Fibroblast of peridontal ligament (primary cell): Measurements from ENCODE around the gene NT5C3A.
A peak's percentile ranks its signal among the peaks of the same experiment; 100 is the strongest.

Source experiments
- DNase-seq: peaks from one replicate; pipeline ENCODE4 v3.0.0-alpha.2; 2010; ENCODE audit errors: extremely low read depth

NT5C3A gene

GRCh38 chr7:33075818-33076518 lies 13.4 kb upstream of the NT5C3A start:
- DNase-seq, result no peak

DNA sequence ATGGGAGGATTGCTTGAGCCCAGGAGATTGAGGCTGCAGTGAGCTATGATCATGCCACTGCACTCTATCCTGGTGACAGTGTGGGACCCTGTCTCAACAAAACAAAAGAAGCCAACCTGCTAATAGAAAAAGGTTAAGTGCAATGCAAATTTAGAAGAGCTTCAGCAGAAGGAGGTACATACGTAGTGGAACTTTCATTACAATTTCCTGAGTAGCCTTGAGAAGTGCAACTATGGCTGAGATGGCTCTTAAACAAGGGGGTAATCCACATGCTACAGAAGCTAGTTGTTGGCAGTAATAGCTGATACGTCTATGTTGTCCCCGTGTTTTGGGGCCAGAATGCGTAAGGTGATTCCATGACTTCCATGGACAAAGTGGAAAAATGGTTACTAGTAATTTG lies 10.7 kb upstream of the NT5C3A start:
- no peak for DNase-seq

GRCh38 chr7:33072471-33072870 lies 9.9 kb upstream of the NT5C3A start:
- peak; percentile 51 for DNase-seq

DNA sequence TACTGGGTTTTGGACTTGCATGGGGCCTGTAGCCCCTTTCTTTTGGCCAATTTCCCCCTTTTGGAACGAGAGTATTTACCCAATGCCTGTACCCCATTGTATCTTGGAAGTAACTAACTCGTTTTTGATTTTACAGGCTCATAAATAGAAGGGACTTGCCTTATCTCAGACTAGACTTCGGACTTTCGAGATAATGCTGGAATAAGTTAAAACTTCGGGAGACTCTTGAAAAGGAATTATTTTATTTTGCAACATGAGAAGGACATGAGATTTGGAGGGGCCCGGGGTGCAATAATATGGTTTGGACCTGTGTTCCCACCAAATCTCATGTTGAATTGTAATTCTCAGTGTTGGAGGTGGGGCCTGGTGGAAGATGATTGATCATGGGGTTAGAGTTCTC lies 8.3 kb upstream of the NT5C3A start:
- no peak for DNase-seq

DNA sequence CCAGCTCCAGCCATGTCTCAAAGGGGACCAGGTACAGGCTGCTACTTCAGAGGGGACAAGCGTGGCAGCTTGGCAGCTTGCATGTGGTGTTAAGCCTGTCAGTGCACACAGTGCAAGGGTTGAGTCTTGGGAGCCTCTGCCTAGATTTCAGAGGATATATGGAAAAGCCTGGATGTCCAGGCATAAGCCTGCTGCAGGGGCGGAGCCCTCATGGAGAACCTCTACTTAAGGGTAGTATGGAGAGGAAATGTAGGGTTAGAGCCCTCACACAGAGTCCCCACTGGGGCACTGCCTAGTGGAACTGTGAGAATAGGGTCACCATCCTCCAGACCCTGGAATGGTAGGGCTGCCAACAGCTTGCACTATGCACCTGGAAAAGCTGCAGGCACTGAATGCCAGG lies 7.7 kb upstream of the NT5C3A start:
- no peak for DNase-seq

- DNase-seq, result no peak
These were observed 5.3 kb upstream of the NT5C3A start for GRCh38 chr7:33067921-33068320.

DNA sequence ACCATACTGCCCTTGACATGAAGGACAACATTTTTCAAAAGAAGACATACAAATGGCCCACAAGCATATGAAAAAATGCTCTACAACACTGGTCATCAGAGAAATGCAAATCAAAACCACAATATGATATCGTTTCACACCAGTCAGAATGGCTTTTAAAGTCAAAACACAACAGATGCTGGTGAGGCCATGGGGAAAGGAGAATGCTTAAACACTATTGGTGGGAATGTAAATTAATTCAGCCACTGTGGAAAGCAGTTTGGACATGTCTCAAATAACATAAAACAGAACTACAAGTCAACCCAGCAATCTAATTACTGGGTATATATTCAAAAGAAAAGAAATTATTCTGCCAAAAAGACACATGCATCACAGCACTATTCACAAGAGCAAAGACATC lies 4.2 kb upstream of the NT5C3A start:
- no peak for DNase-seq

DNA sequence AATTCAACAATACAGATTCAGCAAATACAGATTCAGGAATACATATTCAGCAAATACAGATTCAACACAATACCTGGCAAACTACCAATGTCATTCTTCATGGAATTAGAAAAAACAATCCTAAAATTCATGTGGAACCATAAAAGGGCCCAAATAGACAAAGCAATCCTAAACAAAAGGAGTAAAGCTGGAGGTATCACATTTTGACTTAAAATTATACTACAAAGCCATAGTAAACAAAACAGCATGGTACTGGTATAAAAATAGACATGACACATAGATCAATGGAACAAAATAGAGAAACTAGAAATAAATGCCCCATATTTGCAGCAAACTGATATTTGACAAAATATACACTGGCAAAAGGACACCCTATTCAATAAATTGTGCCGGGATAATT lies 3.4 kb upstream of the NT5C3A start:
- DNase-seq, result no peak

DNA sequence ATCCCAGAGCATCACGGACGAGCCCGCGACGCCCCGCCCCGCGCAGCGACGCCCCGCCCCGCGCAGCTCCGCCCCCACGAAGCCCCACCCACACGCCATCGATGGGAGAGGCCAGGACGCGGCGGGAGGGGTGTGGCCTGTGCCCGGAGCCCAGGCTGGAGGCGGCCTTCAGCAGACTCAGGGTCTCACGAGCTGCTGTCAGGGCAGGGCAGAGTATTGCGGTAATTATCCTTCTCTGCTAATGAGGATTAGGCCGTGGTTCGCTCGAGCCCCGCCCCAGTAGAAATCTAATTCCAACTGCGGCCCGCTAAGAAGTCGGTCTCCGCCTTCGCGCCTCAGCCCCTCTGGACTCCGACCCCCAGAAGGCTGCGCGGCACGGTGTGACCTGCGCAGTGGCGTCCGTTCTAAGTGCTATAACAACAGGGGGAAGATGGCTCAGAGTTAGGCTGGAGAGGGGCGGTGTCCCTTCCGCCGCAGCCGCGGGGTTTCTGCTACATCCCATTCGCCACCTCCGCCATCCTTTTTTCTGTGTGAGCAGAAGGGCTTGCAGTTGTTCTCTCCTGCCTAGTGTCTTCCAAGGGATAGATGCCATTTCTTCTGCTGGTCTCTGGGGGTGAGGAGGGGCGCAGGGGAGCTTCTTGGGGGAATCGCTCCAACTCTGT lies 337 bp upstream of the NT5C3A start:
- DNase-seq, result peak; percentile 90

- peak; percentile 5 for DNase-seq
These were observed 1.2 kb downstream of the NT5C3A start for GRCh38 chr7:33061282-33061937.

DNA sequence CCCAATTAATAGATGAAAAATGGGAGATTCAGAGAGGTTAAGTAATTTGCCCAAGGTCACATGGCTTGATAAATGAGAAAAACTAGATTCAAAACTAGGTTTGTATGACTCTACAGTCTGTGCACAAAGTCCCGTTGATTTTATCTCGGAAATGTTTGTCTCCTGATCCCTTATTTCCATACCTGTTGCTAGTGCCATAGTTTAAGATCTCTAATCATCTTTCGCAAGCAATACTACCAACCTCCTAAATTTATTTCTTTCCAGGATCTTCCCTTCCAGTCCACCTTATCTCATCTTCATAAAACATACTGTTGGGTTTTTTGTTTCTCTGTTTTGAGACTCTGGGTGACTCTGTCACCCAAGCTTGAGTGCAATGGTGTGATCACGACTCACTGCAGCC lies 2.9 kb downstream of the NT5C3A start:
- no peak for DNase-seq

DNA sequence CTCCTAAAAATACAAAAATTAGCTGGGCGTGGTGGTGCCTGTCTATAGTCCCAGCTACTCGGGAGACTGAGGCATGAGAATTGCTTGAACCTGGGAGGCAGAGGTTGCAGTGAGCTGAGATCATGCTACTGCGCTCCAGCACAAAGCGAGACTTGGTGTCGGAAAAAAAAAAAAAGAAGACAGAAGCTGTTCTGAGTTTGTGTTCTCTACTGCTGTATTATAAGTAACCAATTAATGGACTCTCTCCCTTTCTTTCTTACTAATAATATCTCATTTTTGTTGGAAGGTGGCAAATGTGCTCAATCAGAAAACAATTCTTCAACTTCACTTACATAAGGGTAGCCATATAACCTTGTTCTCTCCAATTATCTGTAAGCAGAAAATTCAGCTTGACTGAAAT lies 7.4 kb downstream of the NT5C3A start:
- no peak for DNase-seq

- peak; percentile 18 for DNase-seq
These were observed 8.2 kb downstream of the NT5C3A start for GRCh38 chr7:33054261-33054964.

DNA sequence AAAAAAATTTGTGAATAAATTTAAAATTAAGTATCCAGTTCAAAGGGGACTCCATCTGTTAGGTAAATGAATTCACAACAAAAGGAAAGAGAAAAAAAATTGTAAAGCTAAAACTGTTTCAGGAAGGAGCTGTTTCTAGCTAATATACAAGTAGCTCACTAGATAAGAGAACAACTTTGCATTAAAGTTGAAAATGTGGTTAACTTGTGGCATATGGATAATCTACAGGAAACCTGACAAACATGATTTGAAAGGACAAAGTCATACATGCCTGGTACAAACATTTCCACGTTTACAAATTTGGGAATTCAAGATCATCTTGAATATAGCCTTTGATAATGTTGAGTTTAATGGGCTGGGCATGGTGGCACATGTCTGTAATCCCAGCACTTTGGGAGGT lies 8.9 kb downstream of the NT5C3A start:
- DNase-seq, result no peak

DNA sequence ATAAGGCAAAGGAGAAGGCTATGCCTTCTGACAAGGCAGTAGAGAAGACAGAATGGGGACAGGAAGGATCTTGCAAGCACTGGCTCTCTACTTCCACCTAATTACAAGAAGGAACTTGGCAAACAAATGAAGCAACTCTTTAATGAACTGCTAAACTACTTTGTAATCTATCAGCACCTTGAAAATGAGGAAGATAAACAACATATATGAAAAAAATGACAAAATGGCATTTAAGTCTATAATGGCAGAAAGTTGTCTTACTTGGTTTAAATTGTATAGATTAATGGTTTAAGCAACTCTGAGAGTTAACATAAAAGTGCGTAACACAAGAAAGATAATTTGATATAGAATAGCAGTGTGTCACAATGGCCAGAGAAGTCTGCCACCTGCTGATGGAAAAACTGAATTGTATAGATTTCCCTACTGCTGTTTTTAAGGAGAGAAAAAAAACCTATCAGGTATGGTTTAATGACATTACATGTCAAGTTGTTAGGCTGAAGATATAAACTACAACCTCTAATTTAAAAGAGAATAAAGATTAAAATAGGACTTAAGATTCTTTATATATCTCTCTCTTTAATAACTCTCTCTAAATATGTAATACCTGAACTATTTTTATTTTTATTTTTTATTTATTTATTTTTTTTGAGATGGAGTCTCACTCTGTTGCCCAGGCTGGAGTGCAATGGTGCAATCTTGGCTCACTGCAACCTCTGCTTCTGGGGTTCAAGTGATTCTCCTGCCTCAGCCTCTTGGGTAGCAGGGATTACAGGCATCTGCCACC lies 11.8 kb downstream of the NT5C3A start:
- DNase-seq, result peak; percentile 76

DNA sequence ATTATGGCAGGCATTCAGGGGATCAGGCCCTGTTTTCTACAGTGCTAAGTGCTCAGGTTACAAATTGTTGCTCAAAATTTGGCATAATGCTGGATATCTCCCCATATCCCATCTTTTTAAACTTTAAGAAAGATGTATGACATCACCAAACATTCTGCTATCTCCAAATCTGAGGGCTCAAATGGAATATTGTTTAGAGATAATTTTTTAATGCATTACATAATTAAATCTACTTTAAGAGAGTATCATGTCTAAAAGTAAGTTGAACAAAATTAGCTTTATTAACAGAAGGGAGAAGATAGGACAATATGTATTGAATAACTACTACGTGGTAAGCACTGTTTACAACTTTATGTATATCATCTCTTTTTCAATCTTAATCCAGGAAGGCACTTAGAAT lies 13.9 kb downstream of the NT5C3A start:
- DNase-seq, result no peak

DNA sequence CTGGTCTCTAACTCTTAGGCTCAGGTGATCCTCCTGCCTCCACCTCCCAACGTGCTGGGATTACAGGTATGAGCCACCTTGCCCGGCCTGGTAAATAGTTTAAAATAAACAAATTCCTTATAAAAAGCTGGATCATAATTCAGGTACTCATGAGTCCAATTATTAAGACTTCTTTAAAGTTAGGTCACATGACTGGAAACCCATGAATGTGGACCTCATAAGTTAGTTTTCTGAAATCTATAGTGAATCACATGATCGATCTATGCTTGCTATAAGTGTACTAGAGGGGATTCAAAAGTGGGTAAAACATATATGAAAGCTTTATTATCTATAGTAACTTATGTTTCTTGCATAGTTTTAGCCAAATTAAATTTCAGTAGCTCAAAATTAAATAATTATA lies 14.3 kb downstream of the NT5C3A start:
- DNase-seq, result no peak

DNA sequence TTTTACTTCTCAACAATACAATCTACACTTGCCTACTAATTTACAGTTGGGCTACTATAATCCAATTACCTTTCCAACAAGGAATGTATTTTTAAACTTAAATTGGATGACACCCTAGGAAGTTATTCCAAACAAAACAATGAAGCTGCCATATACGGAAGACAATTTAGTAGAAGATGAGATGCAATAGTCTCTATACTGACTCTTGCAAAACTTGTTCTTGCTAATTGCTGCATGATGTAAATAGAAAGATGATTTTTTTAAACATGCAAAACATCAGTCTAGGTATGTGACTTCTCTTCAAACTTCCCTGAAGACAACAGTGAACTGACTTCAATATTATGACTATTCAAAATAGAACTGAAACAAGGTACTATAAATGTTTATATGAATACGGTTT lies 17.6 kb downstream of the NT5C3A start:
- no peak for DNase-seq

DNA sequence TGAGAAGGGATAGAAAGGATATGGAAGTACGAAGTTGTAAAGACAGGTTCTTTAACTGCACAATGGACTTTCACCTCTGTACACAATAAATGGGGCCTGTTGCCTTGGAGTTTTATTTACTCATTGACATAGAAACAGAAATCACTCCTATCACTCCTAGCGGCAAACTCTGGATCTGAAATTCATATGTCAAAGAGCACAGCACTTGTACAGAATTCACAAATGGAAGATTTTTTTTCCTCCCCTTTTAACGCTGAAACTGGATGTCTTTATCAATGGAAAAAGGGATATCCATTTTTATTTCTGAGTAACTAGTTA lies 18.2 kb downstream of the NT5C3A start:
- DNase-seq, result peak; percentile 52

GRCh38 chr7:33043501-33044400 lies 18.8 kb downstream of the NT5C3A start:
- DNase-seq, result no peak
